HG02588 (cell line): Measurements from ENCODE around the gene GPR155.

Experiments
- ATAC-seq: cut with Tn5 transposase; IDR thresholded peaks from one replicate; pipeline ENCODE4 v1.9.1; 2021; ENCODE audit warnings: mild to moderate bottlenecking, moderate library complexity; ENCODE audit not compliant: unreplicated experiment

GPR155 gene

GRCh38 chr2:174486563-174487107 lies at the start of gene GPR155:
GPR155 (minus strand) TSS chr2:174487029; CDS start chr2:174481956, 5,073 bp downstream.
- ATAC-seq: peak; percentile 37

DNA sequence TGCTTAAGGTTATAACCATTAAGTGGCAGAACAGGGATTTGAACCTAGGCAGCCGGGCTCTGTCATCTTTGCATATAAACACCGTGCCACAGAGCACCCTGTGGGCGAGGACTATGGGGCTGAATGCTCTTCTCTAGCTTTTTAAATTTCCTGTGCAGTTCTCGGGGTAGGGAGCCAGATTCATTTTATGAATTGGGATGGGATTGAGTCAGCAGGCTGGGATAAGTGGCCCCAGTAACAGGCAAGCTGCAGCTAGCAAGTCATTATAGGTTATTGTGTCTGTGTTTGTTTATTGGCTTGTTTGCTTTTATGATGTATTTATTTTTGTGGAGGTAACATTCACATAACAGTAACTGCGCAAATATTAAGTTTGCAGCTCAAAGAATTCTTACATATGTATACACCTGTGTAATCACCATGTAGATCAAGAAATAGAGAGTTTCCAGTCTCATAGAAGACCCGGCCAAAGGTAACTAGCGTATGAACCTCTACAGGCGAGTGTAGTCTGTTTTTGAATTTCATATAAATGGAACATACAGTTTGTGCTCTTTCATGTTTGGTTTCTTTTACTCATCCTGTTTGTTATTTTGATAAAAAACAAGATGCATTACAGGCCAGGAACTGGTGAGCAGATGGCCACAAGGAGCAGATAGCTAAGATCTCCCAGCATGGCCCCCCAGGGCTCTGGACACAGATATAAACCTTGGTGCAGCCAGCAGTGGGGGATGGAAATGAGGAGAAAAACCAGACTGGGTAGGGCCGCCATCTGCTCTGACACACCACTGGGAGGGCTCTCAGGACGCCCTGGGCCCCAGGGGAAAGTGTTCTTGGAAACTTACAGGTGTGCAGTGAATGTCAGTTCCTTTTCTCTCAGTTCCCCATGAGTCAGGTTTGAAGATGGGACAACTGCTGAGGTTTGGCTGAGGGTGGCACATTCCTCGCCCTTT lies 49.2 kb upstream of the GPR155 start:
- ATAC-seq: peak; percentile 74

DNA sequence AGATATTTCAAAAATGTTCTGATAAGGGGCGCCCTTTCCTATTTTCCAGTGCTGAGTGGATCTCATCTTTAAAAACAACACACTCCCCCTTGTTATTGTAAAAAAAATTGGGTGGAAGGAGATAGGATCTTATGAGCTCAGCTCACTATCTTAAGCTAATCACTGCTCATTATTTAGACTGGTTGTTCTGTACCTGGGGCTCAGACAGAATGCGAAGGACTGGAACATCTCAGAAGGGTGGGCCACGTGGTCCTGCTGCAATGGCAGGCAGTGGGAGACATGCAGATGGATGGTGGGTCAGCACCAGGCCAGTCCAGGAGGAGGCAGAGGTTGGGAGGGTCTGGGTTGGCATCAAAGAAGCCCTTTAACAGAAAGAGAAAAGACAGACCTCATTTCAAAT lies 48.3 kb upstream of the GPR155 start:
- ATAC-seq: no peak

GRCh38 chr2:174529916-174530315 lies 43.1 kb upstream of the GPR155 start:
- ATAC-seq: no peak

GRCh38 chr2:174527959-174528358 lies 41.1 kb upstream of the GPR155 start:
- no peak for ATAC-seq

GRCh38 chr2:174527101-174527721 lies 40.4 kb upstream of the GPR155 start:
- no peak for ATAC-seq

DNA sequence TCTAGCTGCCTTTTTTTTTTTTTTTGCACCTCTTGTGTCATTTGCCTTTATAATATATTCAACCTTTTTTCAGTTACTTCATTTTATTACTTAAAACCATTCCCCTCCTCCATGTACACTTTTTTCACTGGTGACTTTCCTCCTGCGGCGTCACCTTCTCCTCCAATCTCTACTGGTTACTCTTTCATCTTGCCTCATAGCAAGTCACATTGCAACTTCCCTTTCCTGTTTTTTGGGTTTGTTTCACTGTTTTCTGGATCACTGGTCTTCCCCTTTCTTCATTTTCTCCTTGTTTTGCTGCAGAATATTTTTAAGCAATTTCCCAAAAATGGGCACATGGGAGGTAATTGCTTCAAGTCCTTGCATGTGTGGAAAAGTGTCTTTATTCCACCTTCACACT lies 37.7 kb upstream of the GPR155 start:
- ATAC-seq: no peak

- ATAC-seq: no peak
Observed at GRCh38 chr2:174522553-174522952, 35.7 kb upstream of the GPR155 start.

- ATAC-seq: no peak
Observed at GRCh38 chr2:174518395-174518794, 31.6 kb upstream of the GPR155 start.

GRCh38 chr2:174516501-174517378 lies 29.9 kb upstream of the GPR155 start:
- ATAC-seq: no peak

GRCh38 chr2:174512345-174512744 lies 25.5 kb upstream of the GPR155 start:
- no peak for ATAC-seq

GRCh38 chr2:174511580-174512260 lies 24.9 kb upstream of the GPR155 start:
- no peak for ATAC-seq

DNA sequence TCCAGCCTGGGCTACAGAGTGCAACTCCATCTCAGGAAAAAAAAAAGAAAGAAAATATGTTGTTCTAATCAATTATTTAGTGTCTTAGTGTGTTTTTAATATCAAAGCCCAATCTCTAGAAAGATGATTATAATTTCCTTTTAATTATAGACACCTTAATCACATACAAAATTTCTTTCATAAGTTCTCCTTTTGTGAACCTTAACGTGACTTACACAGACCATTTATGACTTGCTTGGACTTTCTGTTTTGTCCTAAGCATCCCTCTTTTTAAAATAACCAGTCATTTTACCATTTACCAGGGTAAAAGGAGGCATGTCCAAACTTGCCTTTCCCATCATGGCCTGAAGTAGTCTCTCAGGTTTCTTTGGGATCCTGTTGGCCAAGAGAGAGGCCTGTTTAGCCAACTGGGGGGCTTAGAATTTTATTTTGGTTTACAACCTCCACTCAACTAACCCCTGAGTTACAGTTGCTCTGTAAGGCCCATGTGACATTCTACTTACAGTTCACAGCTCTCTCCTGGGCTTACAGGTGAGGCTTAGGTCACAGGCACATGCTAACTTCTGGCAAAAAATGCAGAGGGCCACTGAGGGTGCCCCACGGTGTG lies 23.9 kb upstream of the GPR155 start:
- ATAC-seq: no peak

DNA sequence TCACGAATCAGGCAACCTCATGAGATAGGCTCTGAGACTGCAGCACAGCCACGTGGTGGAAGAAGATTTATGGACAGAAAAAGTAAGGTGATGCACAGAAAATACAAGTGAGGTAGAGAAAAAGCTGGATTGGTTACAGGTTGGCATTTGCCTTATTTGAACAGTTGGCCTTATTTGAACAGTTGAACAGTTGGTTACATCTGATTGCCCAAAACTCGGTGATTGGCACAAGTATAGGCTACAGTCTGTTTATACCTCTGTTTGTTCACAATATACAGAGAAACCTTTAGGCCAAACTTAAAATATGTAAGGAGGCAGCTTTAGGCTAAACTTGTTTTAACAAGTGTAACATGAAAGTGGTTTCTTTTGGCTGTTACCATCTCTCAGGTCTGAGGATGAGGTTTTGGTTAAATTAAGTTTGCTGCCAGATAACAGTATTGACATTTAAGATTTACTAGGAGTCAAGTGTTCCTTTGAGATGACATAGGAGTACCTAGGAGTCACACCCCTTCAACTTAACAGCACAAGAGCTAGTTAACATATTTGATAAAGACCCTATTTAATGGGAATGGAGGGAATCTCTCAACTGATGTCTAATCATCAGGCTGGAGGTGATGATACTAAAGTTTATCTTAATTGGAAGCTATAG lies 16.5 kb upstream of the GPR155 start:
- no peak for ATAC-seq

DNA sequence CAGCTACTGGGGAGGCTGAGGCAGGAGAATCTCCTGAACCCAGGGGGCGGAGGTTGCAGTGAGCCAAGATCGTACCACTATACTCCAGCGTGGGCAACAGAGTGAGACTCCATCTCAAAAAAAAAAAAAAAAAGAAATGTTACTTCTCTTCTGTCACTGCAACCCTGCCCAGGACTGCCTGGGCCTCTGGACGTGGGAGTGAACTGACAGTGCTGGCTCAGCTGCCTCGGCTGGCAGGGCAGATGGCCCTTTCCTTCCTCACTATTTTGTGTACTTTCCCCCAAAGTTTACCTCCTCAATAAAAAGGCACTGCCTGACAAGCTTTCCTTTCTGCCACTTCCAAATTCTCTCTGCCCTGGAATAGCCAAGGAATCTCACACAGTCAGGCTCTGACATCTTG lies 12.5 kb upstream of the GPR155 start:
- no peak for ATAC-seq

DNA sequence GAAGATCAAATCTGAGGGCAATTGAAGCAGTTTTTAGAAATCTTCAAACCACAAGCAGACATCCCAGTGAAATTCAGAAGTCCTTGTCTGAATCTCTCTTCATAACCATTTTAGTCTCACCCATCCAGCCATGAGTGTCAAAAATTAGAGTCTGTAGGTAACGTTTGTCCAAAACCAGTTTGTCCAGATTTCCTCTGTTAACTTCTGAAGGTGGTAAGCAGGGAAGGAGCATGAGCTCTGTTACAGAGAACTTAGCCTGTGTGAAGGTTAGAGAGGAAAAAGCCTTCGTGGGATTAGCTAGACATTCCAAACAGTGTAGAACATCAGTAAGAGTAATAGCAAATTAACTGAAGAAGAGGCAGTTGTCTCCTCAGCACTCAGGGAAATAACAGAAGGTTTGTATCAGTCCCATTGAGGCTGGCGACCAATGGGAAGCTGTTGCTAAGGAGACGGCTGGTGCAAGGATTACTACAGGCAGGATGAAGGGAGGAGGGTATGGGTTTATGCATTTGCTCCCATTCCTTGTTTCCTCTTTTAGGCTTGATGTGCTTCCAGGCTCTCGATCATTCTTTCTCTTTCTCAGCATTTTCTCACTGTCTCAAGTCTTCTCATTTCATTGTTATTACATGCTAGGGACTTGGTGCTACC lies 8.7 kb upstream of the GPR155 start:
- ATAC-seq: no peak

GRCh38 chr2:174493549-174494331 lies 6.9 kb upstream of the GPR155 start:
- peak; percentile 31 for ATAC-seq

DNA sequence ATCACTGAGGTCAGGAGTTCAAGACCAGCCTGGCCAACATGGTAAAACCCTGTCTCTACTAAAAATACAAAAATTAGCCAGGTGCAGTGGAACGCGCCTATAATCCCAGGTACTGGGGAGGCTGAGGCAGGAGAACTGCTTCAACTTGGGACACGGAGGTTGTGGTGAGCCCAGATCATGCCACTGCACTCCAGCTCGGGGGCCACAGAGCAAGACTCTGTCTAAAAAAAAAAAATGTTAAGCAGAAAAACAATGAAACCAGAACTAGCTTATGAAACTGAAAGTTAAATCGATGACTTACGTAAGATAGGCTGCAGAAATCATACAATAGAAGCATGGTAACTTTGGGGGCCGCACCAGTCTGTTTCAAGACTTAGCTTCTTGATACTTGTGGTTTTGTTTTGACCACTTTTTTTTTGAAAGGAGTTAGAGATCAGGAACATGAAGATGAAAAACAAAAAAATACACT lies 6.2 kb upstream of the GPR155 start:
- peak; percentile 95 for ATAC-seq
